ENCODE data around the gene ADGRD1. TPM values are rescaled to one million over a fixed set of nuclear protein-coding genes. Genes with fewer than 3 reads are reported as not detected.
A peak's percentile ranks its signal among the peaks of the same experiment; 100 is the strongest.
"Not testable (repeated sequence)": the region's sequence is repeated elsewhere in the genome, so short reads cannot be mapped to it uniquely, and the experiment has no call there.

The ADGRD1 gene
- total RNA-seq, 1 donor from 2014 or later: 0.98 TPM

DNA sequence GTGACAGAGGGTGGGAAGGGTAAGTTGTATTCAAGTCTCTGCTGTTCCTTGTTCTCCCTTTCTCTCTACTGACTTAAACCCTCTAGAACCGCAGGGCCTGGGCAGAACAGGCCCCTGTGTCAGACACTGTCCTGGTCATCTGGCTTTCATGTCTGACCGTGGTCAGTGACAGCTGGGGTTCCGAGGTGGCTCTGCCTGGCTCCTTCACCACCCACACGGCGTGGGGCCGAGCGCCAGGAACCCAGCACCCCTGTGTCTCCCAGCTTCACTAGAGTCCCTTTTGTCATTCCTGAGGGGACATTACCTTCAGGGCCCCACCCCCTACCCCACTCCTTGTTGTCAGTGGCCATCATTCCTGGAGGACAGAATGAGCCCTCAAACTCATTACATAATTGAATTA is 168.9 kb downstream of the ADGRD1 start:
- Mint-ChIP-seq H3K27ac (ENCODE audit: unreplicated experiment) (peak overlapping the region; percentile 84), H3K27me3 (ENCODE audit: low read depth) (no peaks in the 10 kb centered on the region), H3K4me3 (no peak overlapping the region), H3K9me3 (peaks cover 2% of the 10 kb centered on the region), H3K36me3 (ENCODE audit: low read depth) (no peaks in the 10 kb centered on the region), H3K4me1 (no peaks in the 10 kb centered on the region)
- no peak for DNase-seq (ENCODE audit: low read depth, low spot score)
- TF ChIP-seq, protein P1, sequence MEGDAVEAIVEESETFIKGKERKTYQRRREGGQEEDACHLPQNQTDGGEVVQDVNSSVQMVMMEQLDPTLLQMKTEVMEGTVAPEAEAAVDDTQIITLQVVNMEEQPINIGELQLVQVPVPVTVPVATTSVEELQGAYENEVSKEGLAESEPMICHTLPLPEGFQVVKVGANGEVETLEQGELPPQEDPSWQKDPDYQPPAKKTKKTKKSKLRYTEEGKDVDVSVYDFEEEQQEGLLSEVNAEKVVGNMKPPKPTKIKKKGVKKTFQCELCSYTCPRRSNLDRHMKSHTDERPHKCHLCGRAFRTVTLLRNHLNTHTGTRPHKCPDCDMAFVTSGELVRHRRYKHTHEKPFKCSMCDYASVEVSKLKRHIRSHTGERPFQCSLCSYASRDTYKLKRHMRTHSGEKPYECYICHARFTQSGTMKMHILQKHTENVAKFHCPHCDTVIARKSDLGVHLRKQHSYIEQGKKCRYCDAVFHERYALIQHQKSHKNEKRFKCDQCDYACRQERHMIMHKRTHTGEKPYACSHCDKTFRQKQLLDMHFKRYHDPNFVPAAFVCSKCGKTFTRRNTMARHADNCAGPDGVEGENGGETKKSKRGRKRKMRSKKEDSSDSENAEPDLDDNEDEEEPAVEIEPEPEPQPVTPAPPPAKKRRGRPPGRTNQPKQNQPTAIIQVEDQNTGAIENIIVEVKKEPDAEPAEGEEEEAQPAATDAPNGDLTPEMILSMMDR (conservative IDR thresholded peaks at IDR 0.05): no peak

DNA sequence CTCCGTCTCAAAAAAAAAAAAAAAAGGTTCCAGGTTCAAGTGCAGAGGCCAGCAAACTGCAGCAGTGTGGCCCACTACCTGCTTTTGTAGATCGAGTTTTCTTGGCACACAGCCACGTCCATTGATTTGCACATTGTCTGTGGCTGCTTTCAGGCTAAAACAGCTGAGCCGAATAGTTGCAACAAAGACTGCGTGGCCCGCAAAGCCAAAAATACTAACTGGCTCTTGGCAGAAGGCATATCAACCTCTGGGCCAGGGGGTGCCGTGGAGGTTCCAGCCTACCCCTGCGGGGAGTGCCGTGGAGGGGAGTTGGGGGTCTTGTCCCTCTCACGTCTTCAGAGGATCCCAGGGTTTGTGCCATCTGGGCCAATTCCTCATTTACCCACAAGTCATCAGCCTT is 170.1 kb downstream of the ADGRD1 start:
- H3K4me1 Mint-ChIP-seq: no peaks in the 10 kb centered on the region
- H3K9me3 Mint-ChIP-seq: peaks cover 2% of the 10 kb centered on the region
- H3K4me3 Mint-ChIP-seq: no peak overlapping the region
- H3K36me3 Mint-ChIP-seq (ENCODE audit: low read depth): no peaks in the 10 kb centered on the region
- H3K27ac Mint-ChIP-seq (ENCODE audit: unreplicated experiment): no peak overlapping the region
- TF ChIP-seq, protein P1 (conservative IDR thresholded peaks at IDR 0.05): no peak
- no peak for DNase-seq (ENCODE audit: low read depth, low spot score)
- no peaks in the 10 kb centered on the region for H3K27me3 Mint-ChIP-seq (ENCODE audit: low read depth)

DNA sequence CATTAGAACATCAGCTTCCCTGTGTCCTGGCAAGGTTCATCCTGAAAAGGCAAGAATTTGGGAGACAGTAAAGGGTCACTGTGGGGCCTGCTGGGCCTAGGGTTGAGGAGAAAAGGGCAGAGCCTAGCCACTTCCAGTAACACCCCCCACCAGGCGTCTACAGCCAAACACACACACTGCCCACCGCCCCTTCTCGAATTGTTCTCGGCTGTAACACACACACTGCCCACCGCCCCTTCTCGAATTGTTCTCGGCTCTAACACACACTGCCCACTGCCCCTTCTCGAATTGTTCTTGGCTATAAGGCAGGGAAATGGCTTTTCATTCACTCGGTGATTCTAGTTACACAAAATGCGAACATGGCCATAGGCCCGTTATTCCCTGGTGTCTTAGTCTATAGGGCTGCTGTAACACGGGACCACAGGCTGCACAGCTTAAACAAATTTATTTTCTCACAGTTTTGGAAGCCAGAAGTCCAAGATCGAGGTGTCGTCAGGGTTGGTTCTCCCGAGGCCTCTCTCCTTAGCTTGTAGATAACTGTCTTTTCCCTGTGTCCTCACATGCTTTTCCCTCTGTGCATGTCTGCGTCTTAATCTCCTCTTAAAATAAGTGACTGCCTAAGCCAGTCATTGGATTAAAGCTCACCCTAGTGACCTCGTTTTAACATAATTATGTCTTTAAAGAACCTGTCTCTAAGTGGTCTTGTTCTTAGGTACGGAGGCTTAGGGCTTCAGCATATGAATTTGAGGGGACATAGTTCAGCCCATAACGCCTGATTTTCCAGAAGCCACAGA is 171.0 kb downstream of the ADGRD1 start:
- no peak for DNase-seq (ENCODE audit: low read depth, low spot score)
- Mint-ChIP-seq H3K27me3 (ENCODE audit: low read depth) (no peaks in the 10 kb centered on the region), H3K4me3 (no peak overlapping the region), H3K4me1 (peaks cover 5% of the 10 kb centered on the region), H3K9me3 (peaks cover 2% of the 10 kb centered on the region), H3K27ac (ENCODE audit: unreplicated experiment) (peak overlapping the region; percentile 54), H3K36me3 (ENCODE audit: low read depth) (no peaks in the 10 kb centered on the region)
- TF ChIP-seq, protein P1 (conservative IDR thresholded peaks at IDR 0.05): no peak

DNA sequence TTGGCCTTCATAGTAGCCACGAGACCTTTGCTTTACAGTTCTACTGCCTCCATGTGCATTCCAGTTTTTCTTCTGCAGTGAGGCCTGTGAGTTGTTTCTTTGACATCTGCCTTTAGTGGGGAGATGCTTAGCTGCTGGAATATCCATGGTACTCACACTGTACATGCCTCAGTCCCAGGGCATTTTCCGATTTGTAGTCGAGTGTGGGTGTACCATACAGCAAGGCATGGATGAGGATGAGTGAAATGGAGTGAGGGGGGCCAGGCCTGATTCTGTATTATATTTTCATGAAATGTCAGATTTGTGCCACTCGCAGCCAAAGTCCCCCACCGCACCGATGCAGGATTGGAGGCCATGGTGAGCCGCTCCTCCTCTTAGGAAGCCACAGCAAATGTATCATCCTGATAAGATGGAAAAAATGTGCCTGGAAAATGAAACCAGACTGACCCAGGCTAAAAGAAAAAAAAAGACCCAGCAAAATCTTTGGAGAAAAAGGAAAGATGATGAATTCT is 173.0 kb downstream of the ADGRD1 start:
- no peak for DNase-seq (ENCODE audit: low read depth, low spot score)
- TF ChIP-seq, protein P1 (conservative IDR thresholded peaks at IDR 0.05): no peak
- Mint-ChIP-seq H3K27ac (ENCODE audit: unreplicated experiment) (no peak overlapping the region), H3K4me3 (no peak overlapping the region), H3K27me3 (ENCODE audit: low read depth) (no peaks in the 10 kb centered on the region), H3K36me3 (ENCODE audit: low read depth) (no peaks in the 10 kb centered on the region), H3K9me3 (peaks cover 2% of the 10 kb centered on the region), H3K4me1 (peaks cover 11% of the 10 kb centered on the region)

DNA sequence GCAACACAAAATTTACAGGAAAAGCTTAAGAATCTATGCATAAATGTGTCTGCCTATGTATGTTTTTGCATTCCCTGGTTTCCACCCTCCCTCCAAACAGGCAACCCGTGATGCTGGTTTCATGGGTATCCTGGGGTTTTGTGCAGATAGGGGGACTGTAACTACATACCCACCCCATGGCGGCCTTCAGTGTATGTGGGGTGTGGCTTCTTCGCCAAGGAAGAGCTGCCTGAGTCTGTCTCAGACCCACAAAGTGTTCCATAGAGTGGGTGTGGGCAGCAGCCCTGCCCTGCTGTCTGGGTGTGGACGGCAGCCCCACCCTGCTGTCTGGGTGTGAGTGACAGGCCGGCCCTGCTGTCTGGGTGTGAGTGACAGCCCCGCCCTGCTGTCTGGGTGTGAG is 174.8 kb downstream of the ADGRD1 start:
- H3K27me3 Mint-ChIP-seq (ENCODE audit: low read depth): no peaks in the 10 kb centered on the region

DNA sequence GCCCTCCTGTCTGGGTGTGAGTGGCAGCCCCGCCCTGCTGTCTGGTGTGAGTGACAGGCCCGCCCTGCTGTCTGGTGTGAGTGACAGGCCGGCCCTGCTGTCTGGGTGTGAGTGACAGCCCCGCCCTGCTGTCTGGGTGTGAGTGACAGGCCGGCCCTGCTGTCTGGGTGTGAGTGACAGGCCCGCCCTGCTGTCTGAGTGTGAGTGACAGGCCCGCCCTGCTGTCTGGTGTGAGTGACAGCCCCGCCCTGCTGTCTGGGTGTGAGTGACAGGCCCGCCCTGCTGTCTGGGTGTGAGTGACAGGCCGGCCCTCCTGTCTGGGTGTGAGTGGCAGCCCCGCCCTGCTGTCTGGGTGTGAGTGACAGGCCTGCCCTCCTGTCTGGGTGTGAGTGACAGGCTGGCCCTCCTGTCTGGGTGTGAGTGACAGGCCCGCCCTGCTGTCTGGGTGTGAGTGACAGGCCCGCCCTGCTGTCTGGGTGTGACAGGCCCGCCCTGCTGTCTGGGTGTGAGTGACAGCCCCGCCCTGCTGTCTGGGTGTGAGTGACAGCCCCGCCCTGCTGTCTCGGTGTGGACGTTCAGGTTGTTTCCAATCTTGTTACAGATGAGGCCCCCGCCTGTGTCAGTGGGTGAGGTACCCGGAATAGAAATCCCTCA is 175.4 kb downstream of the ADGRD1 start:
- not testable (repeated sequence) for H3K36me3 Mint-ChIP-seq (ENCODE audit: low read depth); H3K4me3 Mint-ChIP-seq; H3K27me3 Mint-ChIP-seq (ENCODE audit: low read depth); DNase-seq (ENCODE audit: low read depth, low spot score); H3K27ac Mint-ChIP-seq (ENCODE audit: unreplicated experiment); H3K9me3 Mint-ChIP-seq
- H3K4me1 Mint-ChIP-seq: peaks cover 30% of the 10 kb centered on the region

More for the DNA sequence above, 174.8 kb downstream of the ADGRD1 start:
- Mint-ChIP-seq H3K4me3 (no peak overlapping the region), H3K4me1 (peaks cover 27% of the 10 kb centered on the region), H3K27ac (ENCODE audit: unreplicated experiment) (no peak overlapping the region), H3K9me3 (peaks cover 2% of the 10 kb centered on the region), H3K36me3 (ENCODE audit: low read depth) (no peaks in the 10 kb centered on the region)
- TF ChIP-seq, protein P1 (conservative IDR thresholded peaks at IDR 0.05): no peak
- DNase-seq (ENCODE audit: low read depth, low spot score): no peak
